Stimulated activated naive B cell treated with anti-CD40 and anti-IgM and Interleukin-4, amounts not matched to agents 10 μg/mL and 1 μg/mL and 100 μg/mL, for 72 hours (primary cell): ENCODE data around the gene GGCX.
A peak's percentile ranks its signal among the peaks of the same experiment; 100 is the strongest.
"Not testable (repeated sequence)": the region's sequence is repeated elsewhere in the genome, so short reads cannot be mapped to it uniquely, and the experiment has no call there.

Experiments
- ATAC-seq, 2 donors: fragments of 150-1000 bp; cut with Tn5 transposase; replicated peaks; 2 replicates each; pipeline ENCODE4 v1.10.0; 2021; ENCODE audit warnings: moderate library complexity in 1 of 2
- DNase-seq: peaks from one replicate; pipeline ENCODE4 v3.0.0; 2021
- H3K27ac Mint-ChIP-seq: one replicate; pipeline ENCODE4 v1.8.0; 2022; ENCODE audit warnings: mild to moderate bottlenecking, mixed read lengths
- H3K27me3 Mint-ChIP-seq, 2 donors: one replicate each; pipeline ENCODE4 v1.8.0; 2022; ENCODE audit warnings: mixed read lengths in 2 of 2
- H3K36me3 Mint-ChIP-seq, 2 donors: one replicate each; pipeline ENCODE4 v1.8.0; 2022; ENCODE audit warnings: mixed read lengths in 2 of 2, mild to moderate bottlenecking in 1 of 2
- H3K4me1 Mint-ChIP-seq, 2 donors: one replicate each; pipeline ENCODE4 v1.8.0; 2022; ENCODE audit warnings: mixed read lengths in 2 of 2, mild to moderate bottlenecking in 1 of 2
- H3K4me3 Mint-ChIP-seq, 2 donors: one replicate each; pipeline ENCODE4 v1.8.0; 2022; ENCODE audit warnings: mild to moderate bottlenecking in 2 of 2, mixed read lengths in 2 of 2, moderate library complexity in 1 of 2
- H3K9me3 Mint-ChIP-seq, 2 donors: one replicate each; pipeline ENCODE4 v1.8.0; 2022; ENCODE audit warnings: mixed read lengths in 2 of 2, mild to moderate bottlenecking in 1 of 2

Gene GGCX

GRCh38 chr2:85566265-85566664, 5.0 kb upstream of the GGCX start:
- no peaks in the 10 kb centered on the region for H3K36me3 Mint-ChIP-seq
- DNase-seq, result no peak
- H3K4me1 Mint-ChIP-seq, result peaks cover 10 to 21% of the 10 kb centered on the region in 2 donors
- no peak overlapping the region for H3K27ac Mint-ChIP-seq
- H3K9me3 Mint-ChIP-seq, result no peaks in the 10 kb centered on the region
- no peak for ATAC-seq
- no peak overlapping the region for H3K4me3 Mint-ChIP-seq
- H3K27me3 Mint-ChIP-seq, result no peaks in the 10 kb centered on the region

DNA sequence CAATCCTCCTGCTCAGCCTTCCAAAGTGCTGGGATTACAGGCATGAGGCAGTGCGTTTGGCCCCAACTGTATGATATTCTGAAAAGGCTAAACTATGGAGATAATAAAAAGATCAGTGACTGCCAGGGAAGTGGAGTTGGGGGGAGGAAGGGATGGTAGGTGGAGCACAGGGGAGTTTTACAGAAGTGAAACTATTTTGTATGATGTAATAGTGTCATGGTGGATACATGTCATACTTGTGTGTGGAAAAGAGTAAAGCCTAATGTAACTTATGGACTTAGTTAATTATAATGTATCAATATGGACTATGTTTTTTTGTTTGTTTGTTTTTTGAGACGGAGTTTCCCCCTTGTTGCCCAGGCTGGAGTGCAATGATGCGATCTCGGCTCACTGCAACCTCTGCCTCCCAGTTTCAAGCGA, 2.9 kb upstream of the GGCX start:
- H3K4me1 Mint-ChIP-seq, result peaks cover 14 to 41% of the 10 kb centered on the region in 2 donors
- no peak for ATAC-seq

DNA sequence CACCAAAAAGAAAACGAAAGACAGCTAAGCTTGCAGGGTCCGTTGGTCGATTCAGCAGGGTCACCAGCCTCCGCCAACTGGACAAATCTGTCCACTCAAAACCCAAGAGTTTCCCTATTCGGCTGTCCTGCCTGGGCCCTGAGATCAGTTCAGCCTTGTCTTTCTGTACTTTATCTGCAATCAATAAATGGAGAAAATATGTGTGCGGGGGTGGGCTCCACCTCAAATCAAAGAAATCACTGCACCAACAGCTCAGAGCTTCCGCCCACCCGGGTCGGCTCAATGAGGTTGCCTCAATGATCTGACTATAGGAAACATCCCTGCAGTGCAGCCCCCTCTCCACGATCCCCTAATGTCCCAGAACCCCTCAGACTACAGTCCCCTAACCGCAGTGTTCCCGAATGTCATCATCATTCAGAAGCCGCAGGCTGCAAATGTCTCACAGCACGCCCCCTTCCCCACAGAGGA, 447 bp downstream of the GGCX start:
- DNase-seq (no peak), ATAC-seq (peak; percentile 15 to 22)
- Mint-ChIP-seq H3K36me3 (peaks cover 5 to 10% of the 10 kb centered on the region in 2 donors), H3K27ac (peak overlapping the region; percentile 91), H3K27me3 (no peaks in the 10 kb centered on the region), H3K9me3 (no peaks in the 10 kb centered on the region), H3K4me1 (peaks cover 18 to 55% of the 10 kb centered on the region in 2 donors), H3K4me3 (peak overlapping the region; percentile 93 to 94)

More for the DNA sequence above, 2.9 kb upstream of the GGCX start:
- Mint-ChIP-seq H3K27ac (peak overlapping the region; percentile 11), H3K4me3 (no peak overlapping the region), H3K9me3 (no peaks in the 10 kb centered on the region), H3K27me3 (no peaks in the 10 kb centered on the region), H3K36me3 (no peaks in the 10 kb centered on the region)
- DNase-seq, result no peak

DNA sequence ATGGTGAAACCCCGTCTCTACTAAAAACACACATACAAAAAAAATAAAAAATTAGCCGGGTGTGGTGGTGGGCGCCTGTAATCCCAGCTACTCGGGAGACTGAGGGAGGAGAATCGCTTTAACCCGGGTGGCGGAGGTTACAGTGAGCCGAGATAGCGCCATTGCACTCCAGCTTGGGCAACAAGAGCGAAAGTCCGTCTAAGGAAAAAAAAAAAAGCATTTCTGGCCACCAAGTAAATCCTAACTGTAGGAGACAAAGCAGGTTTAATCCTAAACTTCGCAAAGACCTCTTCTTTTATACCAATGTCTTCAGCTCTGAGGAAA, 928 bp downstream of the GGCX start:
- H3K4me3 Mint-ChIP-seq, result peak overlapping the region; percentile 93 to 94
- not testable (repeated sequence) for H3K27me3 Mint-ChIP-seq, ATAC-seq, H3K9me3 Mint-ChIP-seq, DNase-seq
- H3K27ac Mint-ChIP-seq, result peak overlapping the region; percentile 51
- peaks cover 19 to 55% of the 10 kb centered on the region in 2 donors for H3K4me1 Mint-ChIP-seq
- H3K36me3 Mint-ChIP-seq, result peaks cover 5 to 13% of the 10 kb centered on the region in 2 donors

- no peaks in the 10 kb centered on the region for H3K27me3 Mint-ChIP-seq
- no peak for ATAC-seq
- no peak for DNase-seq
- H3K4me3 Mint-ChIP-seq, result no peak overlapping the region
- peak overlapping the region; percentile 47 for H3K27ac Mint-ChIP-seq
- peaks cover 15 to 45% of the 10 kb centered on the region in 2 donors for H3K4me1 Mint-ChIP-seq
- H3K36me3 Mint-ChIP-seq, result peaks cover 20% of the 10 kb centered on the region in 2 donors
- no peaks in the 10 kb centered on the region for H3K9me3 Mint-ChIP-seq
Observed at GRCh38 chr2:85558160-85558559, 3.1 kb downstream of the GGCX start.

DNA sequence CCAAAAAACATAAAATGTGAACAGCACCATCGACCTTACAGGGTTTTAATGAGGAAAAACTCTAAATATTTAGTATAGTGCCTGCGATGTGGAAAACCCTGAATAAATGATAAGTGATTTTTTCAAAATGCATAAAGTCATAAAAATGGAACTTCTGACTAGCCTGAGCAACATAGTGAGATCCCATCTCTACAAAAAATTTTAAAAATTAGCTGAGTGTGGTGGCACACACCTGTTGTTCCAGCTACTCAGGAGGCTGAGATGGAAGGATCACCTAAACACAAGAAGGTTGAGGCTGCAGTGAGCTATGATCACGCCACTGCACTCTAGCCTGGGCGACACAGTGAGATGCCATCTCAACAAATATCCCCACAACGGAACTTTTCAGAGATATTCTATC, 4.2 kb downstream of the GGCX start:
- Mint-ChIP-seq H3K27ac (no peak overlapping the region), H3K9me3 (no peaks in the 10 kb centered on the region), H3K27me3 (no peaks in the 10 kb centered on the region), H3K36me3 (peaks cover 21 to 23% of the 10 kb centered on the region in 2 donors), H3K4me1 (peaks cover 15 to 39% of the 10 kb centered on the region in 2 donors), H3K4me3 (no peak overlapping the region)
- no peak for DNase-seq
- ATAC-seq, result no peak

DNA sequence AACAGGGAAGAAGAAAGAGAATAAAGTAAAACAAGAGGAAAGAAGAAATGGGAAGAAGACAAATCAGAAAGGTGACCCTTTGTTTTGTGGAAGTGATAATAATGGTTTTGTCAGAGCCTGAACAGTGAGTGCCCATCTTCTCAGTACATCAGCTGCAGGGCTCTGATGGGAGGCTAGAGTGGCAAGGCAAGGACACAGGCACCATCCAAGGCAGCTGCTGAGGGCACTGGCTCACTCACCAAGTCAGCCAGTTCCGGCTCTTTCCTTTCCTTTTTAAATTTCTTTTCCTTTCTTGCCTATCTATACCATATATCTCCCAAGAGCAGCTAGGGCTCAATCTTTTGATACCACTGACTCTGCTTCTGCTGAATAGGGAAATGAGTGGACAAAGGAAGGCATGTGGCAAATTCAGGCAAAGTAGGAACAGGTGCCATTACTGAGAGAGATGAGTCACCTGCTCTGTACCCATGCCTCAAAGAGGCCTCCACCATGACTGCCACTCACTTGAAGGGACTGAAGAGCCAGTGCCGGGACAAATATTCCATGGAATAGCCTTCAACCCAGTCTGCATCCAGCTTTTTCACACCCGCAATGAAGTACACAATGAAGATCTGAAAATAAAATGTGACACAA, 6.2 kb downstream of the GGCX start:
- Mint-ChIP-seq H3K4me1 (peaks cover 12 to 24% of the 10 kb centered on the region in 2 donors), H3K4me3 (no peak overlapping the region), H3K9me3 (no peaks in the 10 kb centered on the region), H3K36me3 (peaks cover 29 to 34% of the 10 kb centered on the region in 2 donors), H3K27me3 (no peaks in the 10 kb centered on the region), H3K27ac (no peak overlapping the region)
- ATAC-seq (no peak), DNase-seq (no peak)

DNA sequence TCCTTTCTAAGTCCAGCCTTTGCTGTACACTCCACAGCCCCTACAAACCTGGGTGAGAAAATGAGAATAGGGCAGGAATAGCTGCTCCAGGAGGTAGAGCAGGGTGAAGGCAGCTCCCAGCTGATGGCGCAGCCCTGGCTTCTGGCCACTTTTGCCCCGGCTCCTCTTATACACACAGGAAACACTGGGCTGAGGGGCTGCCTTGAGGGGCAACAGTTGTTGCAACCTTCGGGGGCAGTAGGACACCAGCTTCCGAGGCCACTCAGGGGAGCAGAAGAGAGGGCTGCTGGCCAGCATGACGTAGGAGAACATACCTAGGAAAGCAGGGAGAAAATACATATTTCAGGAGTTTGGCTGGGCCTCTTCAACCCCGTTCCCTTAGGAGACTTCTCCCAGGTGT, 8.1 kb downstream of the GGCX start:
- Mint-ChIP-seq H3K4me3 (no peak overlapping the region), H3K9me3 (no peaks in the 10 kb centered on the region), H3K27ac (no peak overlapping the region), H3K27me3 (no peaks in the 10 kb centered on the region), H3K4me1 (peaks cover 6 to 8% of the 10 kb centered on the region in 2 donors), H3K36me3 (peaks cover 27 to 31% of the 10 kb centered on the region in 2 donors)
- DNase-seq, result no peak
- no peak for ATAC-seq

DNA sequence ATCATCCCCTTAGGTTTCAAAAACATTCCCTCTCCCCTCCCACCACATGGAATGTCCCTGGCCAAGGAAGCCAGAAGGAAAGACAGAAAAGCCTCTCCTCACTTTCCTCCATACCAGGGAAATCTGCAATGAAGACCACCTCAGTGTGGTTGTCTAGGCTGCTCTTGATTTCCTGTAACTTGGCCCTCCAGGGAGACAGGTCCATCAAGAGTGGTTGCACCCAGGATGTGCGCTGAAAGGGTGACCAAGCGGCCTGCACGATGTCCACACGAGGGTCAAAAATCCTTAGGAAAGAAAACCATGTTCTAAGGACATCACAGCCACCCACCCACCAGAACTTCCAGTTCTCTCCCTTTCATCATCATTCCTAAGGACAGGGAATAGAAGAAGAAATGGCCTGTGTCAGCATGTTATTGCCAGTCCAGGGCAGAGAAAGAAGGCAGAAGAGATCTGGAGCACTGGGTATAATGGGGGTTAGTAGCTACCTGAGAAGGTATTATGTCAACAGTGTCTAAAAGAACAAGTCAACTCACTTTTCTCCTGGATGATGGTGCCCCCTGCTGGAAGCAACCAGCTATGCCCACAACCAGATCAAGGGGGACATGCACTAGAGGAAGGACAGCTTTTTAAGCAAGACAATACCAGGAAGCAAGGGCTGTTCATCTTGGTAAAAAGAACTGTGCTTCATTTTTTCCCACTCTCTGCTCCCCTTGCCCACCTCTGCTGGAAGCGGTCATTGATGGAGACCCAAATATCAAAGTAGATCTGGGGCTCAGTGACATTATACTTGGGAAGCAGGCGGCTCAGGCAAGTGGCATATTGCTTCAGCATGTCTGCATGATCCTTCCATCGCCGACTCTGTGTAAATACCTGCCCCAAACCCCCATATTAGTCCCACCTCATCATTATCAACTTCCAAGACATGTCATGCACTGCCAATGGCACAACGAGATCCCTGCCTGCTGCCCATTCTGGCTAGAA, 9.3 kb downstream of the GGCX start:
- DNase-seq, result peak; percentile 73
- Mint-ChIP-seq H3K4me1 (peaks cover 0 to 8% of the 10 kb centered on the region in 2 donors), H3K27ac (no peak overlapping the region), H3K36me3 (peaks cover 23 to 33% of the 10 kb centered on the region in 2 donors), H3K9me3 (no peaks in the 10 kb centered on the region), H3K4me3 (no peak overlapping the region), H3K27me3 (no peaks in the 10 kb centered on the region)
- ATAC-seq, result peak; percentile 93

GRCh38 chr2:85550486-85550885, 10.8 kb downstream of the GGCX start:
- Mint-ChIP-seq H3K4me3 (no peak overlapping the region), H3K27me3 (no peaks in the 10 kb centered on the region), H3K36me3 (peaks cover 27 to 37% of the 10 kb centered on the region in 2 donors), H3K9me3 (no peaks in the 10 kb centered on the region), H3K27ac (peak overlapping the region; percentile 67), H3K4me1 (peaks cover 0 to 9% of the 10 kb centered on the region in 2 donors)
- ATAC-seq (no peak), DNase-seq (no peak)

- no peak for ATAC-seq
- Mint-ChIP-seq H3K4me1 (peaks cover 0 to 8% of the 10 kb centered on the region in 2 donors), H3K27me3 (no peaks in the 10 kb centered on the region), H3K27ac (no peak overlapping the region), H3K36me3 (peaks cover 23 to 36% of the 10 kb centered on the region in 2 donors), H3K9me3 (no peaks in the 10 kb centered on the region), H3K4me3 (no peak overlapping the region)
- DNase-seq, result no peak
Observed at GRCh38 chr2:85549826-85550225, 11.5 kb downstream of the GGCX start.

DNA sequence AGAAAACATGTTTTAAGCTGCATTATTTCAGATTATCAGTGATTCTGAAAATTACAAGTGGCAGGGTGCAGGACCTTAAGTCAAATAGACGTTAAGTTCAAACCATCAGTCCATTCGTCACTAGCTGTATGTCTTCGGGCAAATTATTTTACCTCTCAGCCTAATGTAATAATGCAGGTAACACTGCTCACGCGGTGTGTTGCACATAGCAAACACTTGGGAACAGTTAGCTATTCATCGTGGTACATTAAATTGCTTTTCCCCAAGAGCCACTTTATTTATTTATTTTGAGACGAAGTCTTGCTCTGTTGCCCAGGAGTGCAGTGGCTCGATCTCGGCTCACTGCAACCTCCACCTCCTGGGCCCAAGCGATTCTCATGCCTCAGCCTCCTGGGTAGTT, 12.2 kb downstream of the GGCX start:
- ATAC-seq (no peak), DNase-seq (no peak)
- Mint-ChIP-seq H3K9me3 (no peaks in the 10 kb centered on the region), H3K27me3 (no peaks in the 10 kb centered on the region), H3K36me3 (peaks cover 18 to 37% of the 10 kb centered on the region in 2 donors), H3K27ac (no peak overlapping the region), H3K4me3 (no peak overlapping the region), H3K4me1 (peaks cover 3 to 11% of the 10 kb centered on the region in 2 donors)

DNA sequence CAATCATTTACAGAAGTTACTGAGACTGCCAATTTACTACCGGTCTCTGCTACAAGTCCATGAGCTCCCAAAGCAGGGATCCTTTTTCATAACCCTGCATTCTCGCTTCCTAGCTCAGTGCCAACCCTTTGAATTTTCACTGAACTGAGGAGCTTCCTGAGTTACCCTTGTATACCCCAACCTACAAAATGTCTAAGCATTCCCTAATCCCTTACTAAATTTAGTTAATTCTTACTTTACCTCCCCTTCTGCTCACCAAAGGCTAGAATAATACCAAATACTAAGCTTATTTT, 12.7 kb downstream of the GGCX start:
- no peaks in the 10 kb centered on the region for H3K27me3 Mint-ChIP-seq
- H3K27ac Mint-ChIP-seq, result no peak overlapping the region
- DNase-seq, result no peak
- H3K36me3 Mint-ChIP-seq, result peaks cover 20 to 42% of the 10 kb centered on the region in 2 donors
- H3K4me1 Mint-ChIP-seq, result peaks cover 7 to 13% of the 10 kb centered on the region in 2 donors
- no peak overlapping the region for H3K4me3 Mint-ChIP-seq
- ATAC-seq, result no peak
- H3K9me3 Mint-ChIP-seq, result no peaks in the 10 kb centered on the region

DNA sequence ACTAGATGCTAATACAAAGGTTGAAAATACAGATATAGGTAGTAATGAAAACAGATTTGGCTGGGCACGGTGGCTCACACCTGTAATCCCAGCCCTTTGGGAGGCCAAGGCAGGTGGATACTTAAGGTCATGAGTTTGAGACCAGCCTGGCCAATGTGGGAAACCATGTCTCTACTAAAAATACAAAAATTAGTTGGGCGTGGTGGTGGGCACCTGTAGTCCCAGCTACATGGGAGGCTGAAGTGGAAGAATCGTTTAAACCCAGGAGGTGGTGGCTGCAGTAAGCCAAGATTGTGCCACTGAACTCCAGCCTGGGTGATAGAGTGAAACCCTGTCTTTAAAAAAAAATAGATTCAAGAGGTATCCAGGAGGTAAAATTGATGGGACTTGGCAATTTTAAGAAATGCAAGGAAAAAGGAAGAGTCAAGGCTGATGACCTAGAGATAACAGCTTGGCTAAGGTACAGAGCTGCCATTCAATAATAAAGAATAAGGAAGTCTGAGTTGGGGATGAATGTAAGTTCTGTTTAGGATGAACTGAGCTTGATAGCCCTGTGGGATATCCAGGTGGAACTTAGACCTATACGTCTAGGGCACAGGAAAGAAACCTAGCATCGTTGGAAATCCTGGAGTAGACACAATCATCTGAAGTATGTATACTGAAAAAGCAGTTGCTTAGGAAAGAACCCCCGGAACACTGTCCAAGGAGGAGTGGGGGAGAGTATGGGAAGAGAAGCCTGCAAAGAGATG, 13.3 kb downstream of the GGCX start:
- ATAC-seq (no peak), DNase-seq (no peak)
- peaks cover 11 to 15% of the 10 kb centered on the region in 2 donors for H3K4me1 Mint-ChIP-seq
- H3K36me3 Mint-ChIP-seq, result peaks cover 23 to 46% of the 10 kb centered on the region in 2 donors
- H3K27ac Mint-ChIP-seq, result peak overlapping the region; percentile 59
- no peaks in the 10 kb centered on the region for H3K27me3 Mint-ChIP-seq
- H3K4me3 Mint-ChIP-seq, result no peak overlapping the region
- H3K9me3 Mint-ChIP-seq, result no peaks in the 10 kb centered on the region
